ENCODE results near the gene UCP2. TPM values are rescaled to one million over a fixed set of nuclear protein-coding genes. Genes with fewer than 3 reads are reported as not detected.
A peak's percentile ranks its signal among the peaks of the same experiment; 100 is the strongest.

UCP2 gene
- total and polyA plus RNA-seq, 2 donors (not counting 3 experiments of a cell fraction or from before 2014, with no cell fraction given), result 16.5 to 24.0 TPM

GRCh38 chr11:73956876-73957653 lies 25.6 kb downstream of the UCP2 start:
- ChIA-PET CTCF (interaction anchor here (0.7 to 1.9 kb wide), 4 partner anchors 10 to 492 kb away, joined by 3 to 6 read pairs (median 5); no protein-coding TSS in a partner anchor), POLR2A (no interaction called here)
- no peak overlapping the region for H3K4me3 ChIP-seq (replicated peaks in 1 of 3; ENCODE audit: insufficient read depth in 1 of 3, low read depth in 1 of 3, low read length in 3 of 3)
- no peak overlapping the region for H3K4me2 ChIP-seq (ENCODE audit: insufficient read depth, low read length)
- peak overlapping the region; percentile 35 for H2AFZ ChIP-seq (ENCODE audit: low read depth, low read length)
- TF ChIP-seq MAX (IDR thresholded peaks at IDR 0.05; ENCODE audit: insufficient read depth, insufficient read length), result no peak
- TF ChIP-seq POLR2A (IDR thresholded peaks at IDR 0.05; ENCODE audit: low read depth, low read length), result no peak
- TF ChIP-seq CTCF (IDR thresholded peaks at IDR 0.05; ENCODE audit: extremely low read depth in 1 of 2, insufficient read depth in 1 of 2, low read depth in 1 of 2, low read length in 2 of 2), result no peak
- no peak for TF ChIP-seq POLR2AphosphoS5 (IDR thresholded peaks at IDR 0.05; ENCODE audit: insufficient read depth, low read depth, low read length)
- TF ChIP-seq MYC (IDR thresholded peaks at IDR 0.05; ENCODE audit: low read depth, low read length), result no peak
- no peak for TF ChIP-seq JUN (IDR thresholded peaks at IDR 0.05; ENCODE audit: borderline replicate concordance, insufficient read depth, insufficient read length, low read depth)
- no peak for TF ChIP-seq GATA2 (IDR thresholded peaks at IDR 0.05; ENCODE audit: insufficient read depth, insufficient read length, low read depth, low read length)
- TF ChIP-seq FOS (IDR thresholded peaks at IDR 0.05; ENCODE audit: borderline replicate concordance, insufficient read depth, low read length), result no peak
- TF ChIP-seq EZH2 (IDR thresholded peaks at IDR 0.05; ENCODE audit: borderline replicate concordance, low read depth, low read length, severe bottlenecking), result no peak
- no peaks in the 10 kb centered on the region for H4K20me1 ChIP-seq (replicated peaks; ENCODE audit: control insufficient read depth, extremely low read depth, insufficient read depth, low read length)
- DNase-seq (ENCODE audit: low read depth, low spot score), result no peak
- H3K27ac ChIP-seq (ENCODE audit: insufficient read depth, low read depth, low read length), result no peak overlapping the region
- H3K9me1 ChIP-seq (replicated peaks; ENCODE audit: control insufficient read depth, extremely low read depth, insufficient read depth, low read length), result no peaks in the 10 kb centered on the region
- FAIRE-seq, result no peak
- H3K36me3 ChIP-seq (ENCODE audit: control insufficient read depth in 2 of 2, extremely low read depth in 1 of 2, insufficient read depth in 2 of 2, low read length in 2 of 2), result no peaks in the 10 kb centered on the region
- no peaks in the 10 kb centered on the region for H3K9me3 ChIP-seq (replicated peaks; ENCODE audit: control insufficient read depth, insufficient read depth, low read length)
- intact Hi-C loops (cut with micrococcal nuclease), result no loop called here
- no peaks in the 10 kb centered on the region for H3K79me2 ChIP-seq (ENCODE audit: control insufficient read depth, insufficient read depth, low read length)
- H3K9ac ChIP-seq (replicated peaks; ENCODE audit: extremely low read depth, insufficient read depth, low read length), result no peak overlapping the region
- H3K4me1 ChIP-seq (ENCODE audit: control insufficient read depth, extremely low read depth, insufficient read depth, low read length), result no peaks in the 10 kb centered on the region
- dilution Hi-C loops (cut with MboI; ENCODE audit: extremely low pct_ligation_motif_present, low sequenced_read_pairs), result no loop called here
- no TSS peak for BruUV-seq (replicated peaks)
- no peaks in the 10 kb centered on the region for H3K27me3 ChIP-seq (ENCODE audit: control insufficient read depth in 2 of 2, insufficient read depth in 2 of 2, low read length in 2 of 2)
